ENCODE data around the gene LRRC47.
A peak's percentile ranks its signal among the peaks of the same experiment; 100 is the strongest.

The LRRC47 gene

GRCh38 chr1:3788756-3789420, 7.4 kb downstream of the LRRC47 start:
- DNase-seq = no peak
- intact Hi-C loops (cut with DNase I) = no loop called here

GRCh38 chr1:3787745-3788605, 8.3 kb downstream of the LRRC47 start:
- intact Hi-C loops (cut with DNase I) = no loop called here
- DNase-seq = no peak

- intact Hi-C loops (cut with DNase I) = no loop called here
Observed at GRCh38 chr1:3787349-3787715, 9.0 kb downstream of the LRRC47 start.

GRCh38 chr1:3786468-3787348, 9.6 kb downstream of the LRRC47 start:
- intact Hi-C loops (cut with DNase I) = no loop called here
- DNase-seq = no peak

More at GRCh38 chr1:3787349-3787715, 9.0 kb downstream of the LRRC47 start:
- peak in 10 of 42 donors; percentile 45 to 66 (median 52) for DNase-seq

GRCh38 chr1:3785456-3786157, 10.7 kb downstream of the LRRC47 start:
- DNase-seq = peak in 6 of 42 donors; percentile 37 to 60 (median 54)
- intact Hi-C loops (cut with DNase I) = no loop called here

GRCh38 chr1:3785045-3785444, 11.3 kb downstream of the LRRC47 start:
- intact Hi-C loops (cut with DNase I) = no loop called here
- DNase-seq = no peak

- intact Hi-C loops (cut with DNase I) = no loop called here
- peak in 22 of 42 donors; percentile 39 to 77 (median 57) for DNase-seq
Observed at GRCh38 chr1:3783651-3784474, 12.4 kb downstream of the LRRC47 start.

- intact Hi-C loops (cut with DNase I) = no loop called here
- no peak for DNase-seq
Observed at GRCh38 chr1:3780901-3781300, 15.4 kb downstream of the LRRC47 start.

GRCh38 chr1:3779912-3780416, 16.3 kb downstream of the LRRC47 start:
- intact Hi-C loops (cut with DNase I) = no loop called here
- DNase-seq = no peak

- intact Hi-C loops (cut with DNase I) = no loop called here
- DNase-seq = no peak
Observed at GRCh38 chr1:3779265-3779911, 16.9 kb downstream of the LRRC47 start.

- intact Hi-C loops (cut with DNase I) = no loop called here
- no peak for DNase-seq
Observed at GRCh38 chr1:3778590-3779264, 17.6 kb downstream of the LRRC47 start.

GRCh38 chr1:3777647-3778589, 18.4 kb downstream of the LRRC47 start:
- DNase-seq = no peak
- intact Hi-C loops (cut with DNase I) = no loop called here

- intact Hi-C loops (cut with DNase I) = no loop called here
- DNase-seq = no peak
Observed at GRCh38 chr1:3777078-3777547, 19.2 kb downstream of the LRRC47 start.

GRCh38 chr1:3776231-3776961, 19.9 kb downstream of the LRRC47 start:
- no peak for DNase-seq
- intact Hi-C loops (cut with DNase I) = no loop called here
